GM06990 (cell line): ENCODE data around the gene ANKRD27.

ENCODE experiments used
- DNase-seq: peaks from one replicate; pipeline ENCODE4 v3.0.0-alpha.2; 2011; ENCODE audit not compliant: insufficient read length; ENCODE audit errors: extremely low read depth
- H3K27me3 ChIP-seq: replicated peaks from 2 replicates; pipeline ENCODE4 v1.6.0; 2011; ENCODE audit warnings: low read length; ENCODE audit not compliant: control insufficient read depth, insufficient read depth
- H3K36me3 ChIP-seq: 2 replicates; pipeline ENCODE4 v1.5.1; 2011; ENCODE audit warnings: low read length; ENCODE audit not compliant: control insufficient read depth, insufficient read depth
- H3K4me3 ChIP-seq: replicated peaks from 2 replicates; pipeline ENCODE4 v1.5.1; 2011; ENCODE audit warnings: low read depth, mild to moderate bottlenecking, control low read depth, low read length
- CTCF ChIP-seq: IDR thresholded peaks from 2 replicates; pipeline ENCODE4 v1.5.1; 2011; ENCODE audit warnings: low read length, control low read depth, mild to moderate bottlenecking, inconsistent platforms; ENCODE audit not compliant: insufficient read depth, poor library complexity, severe bottlenecking

Gene ANKRD27

GRCh38 chr19:32570081-32570785 is 104.7 kb downstream of the ANKRD27 start:
- H3K4me3 ChIP-seq = no peak overlapping the region
- no peaks in the 10 kb centered on the region; the same call in 1 of the 2 replicates for H3K27me3 ChIP-seq
- H3K36me3 ChIP-seq = no peaks in the 10 kb centered on the region
- no peak for DNase-seq
- TF ChIP-seq CTCF = peak; percentile 74

- Histone ChIP-seq H3K27me3 (no peaks in the 10 kb centered on the region; the same call in 1 of the 2 replicates), H3K36me3 (no peaks in the 10 kb centered on the region), H3K4me3 (no peak overlapping the region)
- no peak for DNase-seq
- no peak for TF ChIP-seq CTCF
Observed at GRCh38 chr19:32567486-32567885, 107.5 kb downstream of the ANKRD27 start.

GRCh38 chr19:32566246-32566830 is 108.6 kb downstream of the ANKRD27 start:
- H3K27me3 ChIP-seq = no peaks in the 10 kb centered on the region; the same call in 1 of the 2 replicates
- H3K36me3 ChIP-seq = no peaks in the 10 kb centered on the region
- H3K4me3 ChIP-seq = no peak overlapping the region
- no peak for DNase-seq
- TF ChIP-seq CTCF = no peak

GRCh38 chr19:32563761-32564160 is 111.2 kb downstream of the ANKRD27 start:
- H3K4me3 ChIP-seq = no peak overlapping the region
- H3K27me3 ChIP-seq = no peaks in the 10 kb centered on the region; the same call in 1 of the 2 replicates
- TF ChIP-seq CTCF = no peak
- DNase-seq = no peak
- no peaks in the 10 kb centered on the region for H3K36me3 ChIP-seq

- TF ChIP-seq CTCF = no peak
- H3K4me3 ChIP-seq = no peak overlapping the region
- no peak for DNase-seq
- no peaks in the 10 kb centered on the region for H3K27me3 ChIP-seq
- H3K36me3 ChIP-seq = no peaks in the 10 kb centered on the region
Observed at GRCh38 chr19:32558607-32559228, 116.3 kb downstream of the ANKRD27 start.
